ENCODE data around the gene FXYD1. TPM values are rescaled to one million over a fixed set of nuclear protein-coding genes. Genes with fewer than 3 reads are reported as not detected.

The FXYD1 gene
- 67.6 TPM for total RNA-seq
- long read RNA-seq, transcript FXYD1-201 (8 exons, 592 nt), result major isoform, 5 of 9 reads
- long read RNA-seq, partial matches to known transcripts, result 3 of 9 reads
- long read RNA-seq, other reads (novel, unspliced or antisense), result 0 of 9 reads

DNA sequence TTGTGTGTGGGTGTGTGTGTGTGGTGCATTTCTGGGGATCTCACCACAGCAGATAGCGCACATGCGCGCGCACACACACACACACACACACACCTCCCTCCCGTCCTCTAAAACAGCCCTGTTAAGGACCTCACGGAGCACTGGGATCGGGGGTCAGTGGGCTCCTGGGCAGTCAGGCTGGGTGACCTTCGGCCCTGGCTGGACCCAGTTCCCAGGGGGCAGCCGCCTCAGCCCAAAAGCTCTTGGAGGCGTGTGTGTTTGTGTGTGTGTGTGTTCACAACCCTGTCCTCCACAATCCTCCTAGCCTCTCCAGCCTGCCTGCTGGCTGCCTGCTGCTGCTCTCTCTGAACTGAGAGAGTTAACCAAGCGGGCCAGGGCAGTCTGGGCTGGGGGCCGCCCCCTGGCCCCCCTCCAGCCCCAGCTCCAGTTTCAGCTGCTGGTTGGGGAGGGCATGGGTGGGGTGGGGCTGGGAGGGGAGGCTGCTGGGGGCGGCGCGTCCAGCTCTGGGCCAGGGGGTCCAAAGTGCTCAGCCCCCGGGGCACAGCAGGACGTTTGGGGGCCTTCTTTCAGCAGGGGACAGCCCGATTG, at the start of gene FXYD1:
Gene FXYD1 (plus strand): TSS at position 520 of the 588 bp plus-strand sequence. CDS start 1,256 bp downstream, outside the sequence.
- no peak for ATAC-seq
- TF ChIP-seq CTCF (IDR thresholded peaks at IDR 0.05), result no peak
- Histone ChIP-seq H3K4me3 (peak within 1 kb of the TSS; percentile 44), H3K27me3 (peaks cover 9% of the 10 kb centered on the region), H3K4me1 (peaks cover 16% of the 10 kb centered on the region), H3K36me3 (no peaks in the 10 kb centered on the region), H3K9me3 (no peaks in the 10 kb centered on the region), H3K27ac (peak within 1 kb of the TSS; percentile 86)
- intact Hi-C loops (cut with DNase I), result no loop called here
- DNase-seq, result no peak

DNA sequence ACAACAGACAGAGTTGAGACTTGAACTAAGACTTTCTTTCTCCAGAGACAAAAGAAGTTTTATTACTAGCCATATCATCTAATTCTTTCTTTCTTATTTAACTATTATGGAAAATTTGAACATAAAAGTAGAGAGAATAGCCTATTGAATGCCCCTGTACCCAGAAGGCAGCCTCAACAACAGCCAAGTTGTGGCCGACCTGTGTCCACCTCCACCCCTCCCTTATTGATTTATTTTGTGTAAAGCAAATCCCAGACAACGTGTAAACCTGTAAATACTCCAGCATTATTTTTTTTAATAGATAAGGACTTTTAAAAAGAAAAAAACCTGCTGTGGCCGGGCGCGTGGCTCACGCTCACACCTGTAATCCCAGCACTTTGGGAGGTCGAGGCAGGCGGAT, 49.1 kb upstream of the FXYD1 start:
- no peak overlapping the region for H3K27ac ChIP-seq

DNA sequence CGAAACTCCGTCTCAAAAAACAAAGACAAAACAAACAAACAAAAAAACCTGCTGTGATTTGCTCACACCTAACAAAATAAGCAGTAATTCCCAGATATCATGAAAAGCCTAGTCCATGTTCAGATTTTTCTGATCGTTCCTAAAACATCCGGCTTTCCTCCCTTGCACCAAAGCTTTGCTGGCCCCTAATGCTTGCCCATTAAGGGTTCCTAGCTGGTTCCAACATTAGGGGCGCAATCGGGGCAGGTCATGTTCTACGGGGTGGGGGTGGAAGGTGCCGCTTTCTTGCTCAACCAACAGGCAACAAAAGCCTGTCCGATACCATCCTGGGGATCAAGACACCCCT, 48.5 kb upstream of the FXYD1 start:
- Histone ChIP-seq H3K27ac (no peak overlapping the region), H3K4me1 (peaks cover 4% of the 10 kb centered on the region), H3K27me3 (peaks cover 11% of the 10 kb centered on the region), H3K36me3 (no peaks in the 10 kb centered on the region), H3K9me3 (no peaks in the 10 kb centered on the region), H3K4me3 (no peak overlapping the region)
- DNase-seq (no peak), ATAC-seq (no peak)
- no peak for TF ChIP-seq CTCF (IDR thresholded peaks at IDR 0.05)
- intact Hi-C loops (cut with DNase I), result no loop called here

More for the DNA sequence above, 49.1 kb upstream of the FXYD1 start:
- Histone ChIP-seq H3K36me3 (no peaks in the 10 kb centered on the region), H3K9me3 (no peaks in the 10 kb centered on the region), H3K4me1 (peaks cover 4% of the 10 kb centered on the region), H3K4me3 (no peak overlapping the region), H3K27me3 (peaks cover 11% of the 10 kb centered on the region)
- intact Hi-C loops (cut with DNase I), result no loop called here
- ATAC-seq (no peak), DNase-seq (no peak)
- no peak for TF ChIP-seq CTCF (IDR thresholded peaks at IDR 0.05)

DNA sequence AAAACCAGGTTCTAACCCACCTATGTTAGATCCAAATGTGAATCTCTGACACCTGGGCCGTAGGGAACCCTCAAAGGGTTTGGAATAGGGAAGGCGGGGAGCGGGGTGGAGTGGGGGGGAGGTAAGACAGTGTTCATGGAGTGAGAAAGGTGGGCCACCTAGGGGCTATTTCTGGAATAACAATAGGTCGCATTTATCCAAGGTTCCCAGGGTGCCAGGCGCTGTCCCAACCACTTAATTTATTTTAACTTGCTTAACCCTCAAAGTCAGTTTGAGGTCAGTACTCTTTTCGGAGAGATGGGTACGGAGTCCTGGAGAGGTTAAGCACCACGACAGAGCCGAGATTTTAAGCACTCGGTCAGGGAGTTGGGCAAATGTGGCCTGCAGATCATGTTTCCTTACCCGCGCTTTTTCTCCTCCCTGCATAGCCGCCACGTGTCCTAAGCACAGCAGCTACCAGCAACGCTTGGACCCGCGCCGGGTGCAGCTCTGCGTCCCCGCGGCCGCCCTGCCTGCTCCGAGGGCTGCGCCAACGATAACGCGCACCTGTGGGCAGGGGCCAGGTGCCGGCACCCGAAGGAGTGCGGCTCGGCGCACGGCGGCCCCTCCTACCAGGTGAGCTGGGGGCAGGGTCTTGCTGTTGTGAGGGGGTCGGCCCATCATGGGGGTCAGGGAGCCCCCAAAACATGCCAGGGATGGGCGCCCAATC, 48.0 kb upstream of the FXYD1 start:
- peaks cover 11% of the 10 kb centered on the region for H3K27me3 ChIP-seq
- no peak overlapping the region for H3K27ac ChIP-seq
- DNase-seq (peak; percentile 72), ATAC-seq (peak; percentile 95)
- TF ChIP-seq CTCF (IDR thresholded peaks at IDR 0.05), result peak; percentile 60
- H3K36me3 ChIP-seq, result no peaks in the 10 kb centered on the region
- no peak overlapping the region for H3K4me3 ChIP-seq
- H3K9me3 ChIP-seq, result no peaks in the 10 kb centered on the region
- intact Hi-C loops (cut with DNase I), result no loop called here
- peaks cover 4% of the 10 kb centered on the region for H3K4me1 ChIP-seq

- no peak for TF ChIP-seq CTCF (IDR thresholded peaks at IDR 0.05)
- ATAC-seq (no peak), DNase-seq (no peak)
- no peak overlapping the region for H3K4me3 ChIP-seq
- intact Hi-C loops (cut with DNase I), result no loop called here
- no peak overlapping the region for H3K27ac ChIP-seq
- peaks cover 11% of the 10 kb centered on the region for H3K27me3 ChIP-seq
- H3K36me3 ChIP-seq, result no peaks in the 10 kb centered on the region
- H3K9me3 ChIP-seq, result no peaks in the 10 kb centered on the region
- H3K4me1 ChIP-seq, result peaks cover 4% of the 10 kb centered on the region
Measured at GRCh38 chr19:35093430-35093829, 45.2 kb upstream of the FXYD1 start.

Measured in upper lobe of right lung (tissue), 1 donor.